SIG-M5 treated with dmso at 0.1 percent for 504 hours (cell line): ENCODE measurements around the gene NPTX1.

Experiments used
- DNase-seq: peaks from one replicate; lab custom pipeline; 2025; ENCODE audit not compliant: unreplicated experiment; lab: John Stamatoyannopoulos, UW

The NPTX1 gene

DNA sequence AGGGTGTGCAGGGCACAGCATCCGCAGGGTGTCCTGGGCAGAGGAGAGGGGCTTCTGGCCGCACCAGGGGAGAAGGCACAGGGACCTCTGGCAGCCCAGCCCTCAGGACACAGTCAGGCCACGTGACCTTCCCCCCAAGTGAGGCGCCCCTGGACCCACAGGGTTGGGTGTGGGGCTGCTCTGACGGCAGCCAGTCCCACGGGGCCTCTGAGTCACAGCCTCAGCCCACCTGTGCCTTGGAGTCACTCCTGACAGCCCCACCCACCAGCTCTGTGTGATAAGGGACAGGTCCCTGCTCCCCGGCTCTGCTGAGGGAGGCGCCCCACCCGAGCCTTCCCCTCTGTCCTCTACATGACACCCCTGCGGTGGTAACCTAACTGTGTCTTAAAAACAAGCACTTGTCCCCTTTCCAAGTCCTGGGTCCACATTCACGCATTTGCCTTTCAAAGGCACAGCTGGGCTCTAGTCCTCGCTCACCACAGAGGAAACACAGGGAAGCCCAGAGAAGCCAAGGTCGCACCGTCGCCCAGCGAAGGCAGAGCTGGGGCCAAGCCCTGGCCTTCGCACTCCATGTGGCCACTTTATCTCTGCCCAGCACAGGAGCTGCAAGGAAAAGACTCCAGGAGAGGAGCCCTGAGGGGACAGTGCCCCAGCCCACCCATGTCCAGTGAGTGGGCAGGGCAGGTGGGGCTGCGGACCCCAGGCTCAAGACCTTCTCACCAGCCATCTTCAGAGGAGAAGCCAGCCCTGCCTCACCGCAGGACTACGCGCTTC lies 5.1 kb upstream of the NPTX1 start:
- DNase-seq = no peak

DNA sequence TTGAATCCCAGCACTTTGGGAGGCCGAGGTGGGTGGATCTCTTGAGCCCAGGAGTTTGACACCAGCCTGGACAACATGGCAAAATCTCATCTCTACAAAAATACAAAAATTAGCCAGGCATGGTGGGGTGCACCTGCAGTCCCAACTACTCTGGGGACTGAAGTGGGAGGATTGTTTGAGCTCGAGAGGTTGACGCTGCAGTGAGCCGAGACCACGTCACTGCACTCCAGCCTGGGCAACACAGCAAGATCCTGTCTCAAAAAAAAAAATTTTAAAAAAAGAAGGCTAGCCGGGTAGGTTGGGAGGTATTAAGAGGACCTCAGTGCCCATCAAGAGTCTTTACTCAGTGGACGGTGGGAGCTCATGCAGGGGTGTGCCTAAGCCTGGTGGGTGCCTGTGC lies 3.8 kb upstream of the NPTX1 start:
- DNase-seq = no peak

DNA sequence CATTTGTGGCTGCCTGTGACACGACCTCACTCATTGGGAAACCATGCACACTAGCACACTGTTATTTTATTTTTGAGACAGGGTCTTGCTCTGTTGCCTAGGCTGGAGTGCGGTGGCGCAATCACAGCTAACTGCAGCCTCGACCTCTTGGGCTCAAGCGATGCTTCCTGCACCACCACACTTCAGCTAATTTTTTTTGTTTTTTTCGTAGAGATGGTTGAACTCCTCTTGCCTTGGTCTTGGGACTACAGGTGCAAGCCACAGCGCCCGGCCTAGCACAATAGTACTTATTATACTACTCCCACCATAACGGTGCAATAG lies 2.8 kb upstream of the NPTX1 start:
- no peak for DNase-seq

DNA sequence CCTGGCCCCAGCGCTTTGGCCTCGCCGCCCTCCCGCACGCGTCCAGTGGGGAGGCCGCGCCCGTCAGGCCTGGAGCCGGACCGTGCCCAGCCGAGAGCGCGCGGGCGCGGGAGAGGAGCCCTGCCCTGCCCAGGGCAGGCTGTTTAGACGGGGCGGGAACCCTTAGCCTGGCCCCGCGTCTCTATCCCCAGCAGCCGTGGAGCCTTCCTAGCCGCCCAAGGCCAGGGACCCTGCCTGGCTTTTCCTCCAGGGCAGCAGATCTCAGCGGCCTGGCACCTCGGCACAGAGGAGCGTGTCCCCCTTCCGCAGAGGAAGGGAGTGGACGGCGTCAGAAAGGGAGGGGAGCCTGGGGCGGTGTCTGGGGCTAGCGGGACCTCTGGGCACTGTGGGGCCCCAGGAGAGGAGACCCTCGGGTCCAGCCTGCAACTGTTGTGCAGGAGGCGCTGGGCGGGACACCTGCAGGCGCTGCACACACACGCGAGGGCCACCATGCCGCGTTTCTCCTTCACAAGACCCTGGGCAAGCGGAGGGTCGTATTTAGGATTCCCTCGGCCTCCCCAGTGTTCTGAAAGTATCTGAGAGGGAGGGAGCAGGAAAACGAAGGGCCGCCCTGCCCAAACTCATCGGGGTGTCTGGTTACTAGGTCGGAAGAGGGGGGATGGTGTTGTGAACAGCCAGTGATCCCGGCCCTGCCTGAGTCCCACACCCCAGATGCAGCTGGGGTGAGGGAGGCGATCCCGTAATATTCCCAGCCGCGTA lies 2.3 kb upstream of the NPTX1 start:
- DNase-seq = no peak

DNA sequence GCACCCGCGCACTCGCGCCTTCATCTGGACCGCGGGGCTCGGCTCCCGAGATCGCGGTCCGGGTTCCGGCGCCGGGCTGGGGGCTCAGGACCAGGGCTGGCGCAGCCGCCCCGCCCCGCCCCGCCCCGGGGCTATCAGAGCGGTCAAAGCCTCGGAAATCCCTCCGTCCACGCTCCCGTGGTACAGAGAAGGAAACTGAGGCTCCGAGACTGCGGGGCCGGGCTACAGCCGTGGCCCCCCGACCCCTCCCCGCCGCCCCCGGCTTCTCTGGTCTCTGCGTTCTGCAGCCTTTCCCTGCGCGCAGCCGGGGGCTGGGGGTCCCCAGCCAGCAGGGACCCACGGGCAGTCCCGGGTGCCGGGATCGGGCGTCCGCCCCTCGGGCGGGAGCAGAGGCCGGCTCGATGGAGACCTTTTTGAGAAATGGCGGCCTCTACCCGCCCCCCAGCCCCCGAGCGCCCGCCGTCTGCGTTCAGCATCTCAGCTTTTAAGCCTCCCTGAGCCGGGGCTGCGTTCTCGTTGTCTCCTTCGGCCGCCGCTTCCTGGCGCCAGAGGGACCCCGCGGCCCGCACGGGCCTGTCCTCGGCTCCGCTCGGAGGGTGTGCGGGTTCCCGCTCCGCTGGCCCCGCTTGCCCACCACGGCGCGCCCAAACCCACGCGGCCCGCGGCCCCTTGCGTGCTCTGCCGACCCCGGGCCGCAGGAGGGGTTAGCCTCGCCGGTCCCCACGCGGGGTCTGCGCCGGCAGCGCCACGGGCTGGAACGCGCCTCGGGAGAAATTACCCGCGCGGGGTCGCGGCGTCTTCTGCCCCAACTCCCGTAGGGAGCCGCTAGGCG lies 1.5 kb upstream of the NPTX1 start:
- no peak for DNase-seq

DNA sequence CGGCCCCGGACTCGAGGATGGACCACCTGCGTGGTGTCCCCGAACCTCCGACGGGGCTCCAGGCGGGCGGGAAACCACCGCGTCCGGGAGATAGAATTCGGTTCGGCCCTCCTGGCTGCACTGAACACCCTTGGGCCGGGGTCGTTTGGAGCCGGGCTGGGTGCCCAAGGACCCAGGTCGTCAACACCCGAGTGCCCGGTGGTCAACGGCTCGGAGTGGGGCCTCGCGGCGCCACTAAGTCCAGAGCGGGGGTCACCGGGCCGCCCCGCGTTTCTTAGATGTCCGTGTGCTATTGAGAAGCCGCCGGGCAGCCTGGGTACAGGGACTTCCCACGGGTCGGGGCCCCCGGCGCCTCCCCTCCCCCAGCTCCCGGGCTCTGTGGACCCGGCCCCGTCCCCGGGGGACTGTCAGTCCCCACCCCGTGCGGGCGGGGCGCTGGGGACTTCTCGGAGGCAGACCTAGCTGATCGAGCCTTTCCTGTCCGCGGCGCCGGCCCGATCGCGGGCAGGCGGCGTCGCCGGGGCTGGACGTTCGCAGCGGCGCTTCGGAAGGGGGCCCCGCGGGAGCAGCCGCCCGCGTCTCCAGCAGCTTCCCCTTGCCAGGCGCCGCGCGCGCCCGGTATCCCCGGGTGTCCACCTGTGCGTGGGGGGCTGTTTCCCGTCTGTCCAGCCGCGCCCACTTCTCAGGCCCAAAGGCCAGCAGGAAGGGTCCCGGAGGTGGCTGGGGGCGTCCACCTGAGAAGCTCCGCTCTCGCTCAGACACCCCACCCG lies 655 bp upstream of the NPTX1 start:
- no peak for DNase-seq

DNA sequence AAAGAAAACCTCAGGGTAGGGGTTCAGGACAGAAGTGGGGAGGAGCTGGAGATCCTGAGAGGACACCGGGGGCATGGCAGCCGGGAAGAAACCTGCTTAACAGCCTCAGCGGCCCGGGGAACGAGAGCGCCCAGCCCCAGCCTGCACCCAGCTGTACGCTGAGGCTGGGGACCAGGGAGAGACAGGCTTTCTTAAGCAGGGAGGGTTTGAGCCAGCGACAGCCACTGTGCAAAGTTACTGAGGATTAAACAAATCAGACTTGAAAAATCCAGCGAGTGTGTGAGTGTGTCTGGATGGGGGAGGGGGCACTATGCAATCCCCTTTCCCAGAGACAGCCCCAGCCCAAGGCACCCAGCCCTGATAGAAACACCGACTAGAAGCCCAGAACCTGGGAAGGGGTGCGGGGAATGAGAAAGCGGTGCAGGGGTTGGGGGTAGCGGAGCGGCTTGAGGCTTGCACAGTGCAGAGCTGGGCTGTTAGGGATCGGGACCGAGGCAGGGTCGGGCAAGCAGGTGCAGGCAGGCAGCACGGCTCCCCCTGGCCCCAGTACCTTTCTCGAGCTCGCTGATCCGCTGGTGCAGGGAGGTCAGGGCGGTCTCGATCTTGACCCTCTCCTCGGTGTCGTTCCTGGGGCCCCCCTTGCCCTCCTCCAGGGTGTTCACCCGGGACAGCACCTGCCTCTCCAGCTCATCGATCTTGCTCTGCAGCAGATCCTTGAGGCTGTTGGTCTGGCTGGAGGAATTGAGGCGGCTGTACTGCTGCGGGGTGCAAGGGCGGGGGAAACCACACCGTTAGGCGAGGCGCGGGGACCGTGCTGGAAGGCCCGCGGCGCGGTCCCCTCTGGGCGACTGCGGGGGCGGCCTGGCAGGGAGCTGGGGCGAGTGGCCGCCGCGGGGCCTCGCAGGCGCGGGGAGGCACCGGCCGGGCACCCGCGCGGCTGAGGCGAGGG lies 1.2 kb downstream of the NPTX1 start:
- no peak for DNase-seq

DNA sequence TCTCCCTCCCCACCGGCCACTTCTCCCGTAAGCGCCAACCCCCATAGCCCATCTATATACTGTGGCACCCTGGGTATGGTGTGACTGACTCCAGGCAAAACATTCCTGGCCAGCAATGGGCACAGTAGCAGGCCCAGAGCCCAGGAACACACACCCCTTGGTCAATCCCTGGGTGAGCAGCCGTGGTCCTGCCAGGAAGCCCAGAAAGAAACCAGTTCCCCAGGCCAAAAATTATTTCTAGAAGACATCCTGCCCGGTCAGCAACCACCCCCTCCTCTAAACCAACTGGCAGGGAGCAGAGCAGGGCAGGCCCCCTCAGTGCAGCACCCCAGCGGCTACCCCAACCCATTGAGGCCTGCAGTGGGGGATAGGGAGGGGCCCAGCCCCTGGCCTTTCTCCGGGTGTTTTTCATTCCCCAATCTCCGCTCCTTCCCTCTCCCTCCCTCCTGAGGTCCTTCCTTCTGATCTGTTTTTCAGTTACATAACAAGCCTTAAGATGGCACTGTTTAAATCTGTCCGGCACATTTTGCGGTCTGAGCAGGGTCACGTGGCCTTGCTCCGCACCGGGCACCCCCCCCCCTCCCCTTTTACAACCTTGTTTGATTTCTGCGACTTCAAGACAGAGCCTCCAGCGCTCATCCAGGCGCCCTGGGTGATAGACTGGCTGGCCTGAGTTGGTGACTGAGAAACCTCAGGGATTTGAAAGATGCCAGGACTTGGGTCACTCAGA lies 2.0 kb downstream of the NPTX1 start:
- DNase-seq = peak; percentile 63

DNA sequence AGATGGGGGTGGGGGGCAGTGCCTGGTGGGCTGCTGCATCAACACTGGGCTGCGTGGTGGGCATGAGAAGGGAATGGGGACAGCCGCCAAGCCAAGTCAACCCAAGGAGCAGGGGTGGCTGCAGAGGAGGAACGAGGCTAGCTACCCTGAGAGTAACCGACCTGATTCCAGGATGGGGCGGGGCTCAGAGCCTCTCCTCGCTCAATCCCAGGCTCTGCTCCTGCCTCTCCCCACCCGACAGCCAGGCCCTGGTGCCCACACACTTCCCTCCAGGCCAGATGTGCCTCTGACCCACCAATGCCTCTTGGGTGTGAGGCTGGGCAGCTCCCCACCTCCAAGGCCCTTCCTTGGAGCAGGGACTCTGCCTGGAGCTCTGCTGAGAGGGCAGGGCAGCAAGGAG lies 2.7 kb downstream of the NPTX1 start:
- no peak for DNase-seq

DNA sequence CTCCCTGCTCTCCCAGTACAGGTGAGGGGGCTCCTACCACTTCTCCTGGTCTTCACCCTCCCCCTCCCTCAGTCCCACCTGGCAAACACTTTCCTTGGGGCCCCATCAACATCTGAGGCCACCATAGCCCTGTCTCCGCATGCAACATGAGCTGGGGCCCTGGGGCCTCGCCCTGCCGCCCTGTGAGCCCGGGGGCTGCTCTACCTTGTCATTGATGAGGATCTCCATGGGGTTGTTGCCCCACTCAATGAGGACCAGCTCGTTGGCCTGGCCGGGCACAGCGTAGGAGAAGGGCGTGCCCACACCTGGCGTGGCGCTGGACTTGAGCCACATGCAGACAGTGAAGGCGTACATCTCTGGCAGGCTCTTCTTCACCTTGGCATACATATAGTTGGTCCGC lies 3.4 kb downstream of the NPTX1 start:
- DNase-seq = no peak

DNA sequence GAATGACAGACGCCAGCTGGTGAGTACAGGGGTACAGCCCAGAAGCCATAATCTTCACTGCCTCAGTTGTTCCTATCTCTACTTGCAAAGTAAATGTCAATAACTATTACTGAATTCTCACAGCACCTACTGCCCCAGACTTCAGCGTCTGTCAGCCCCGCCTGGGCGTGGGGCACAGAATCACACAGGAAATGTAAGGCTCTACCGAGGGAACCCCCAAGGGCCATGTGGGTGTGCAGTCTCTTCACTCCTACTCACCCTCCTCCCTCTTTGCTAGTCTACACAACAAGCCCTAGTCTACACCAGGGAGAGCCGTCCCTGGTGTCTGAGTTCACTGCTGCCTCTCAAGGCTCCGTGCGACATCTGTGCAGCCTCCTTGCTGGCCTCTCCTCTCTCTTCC lies 4.5 kb downstream of the NPTX1 start:
- no peak for DNase-seq

DNA sequence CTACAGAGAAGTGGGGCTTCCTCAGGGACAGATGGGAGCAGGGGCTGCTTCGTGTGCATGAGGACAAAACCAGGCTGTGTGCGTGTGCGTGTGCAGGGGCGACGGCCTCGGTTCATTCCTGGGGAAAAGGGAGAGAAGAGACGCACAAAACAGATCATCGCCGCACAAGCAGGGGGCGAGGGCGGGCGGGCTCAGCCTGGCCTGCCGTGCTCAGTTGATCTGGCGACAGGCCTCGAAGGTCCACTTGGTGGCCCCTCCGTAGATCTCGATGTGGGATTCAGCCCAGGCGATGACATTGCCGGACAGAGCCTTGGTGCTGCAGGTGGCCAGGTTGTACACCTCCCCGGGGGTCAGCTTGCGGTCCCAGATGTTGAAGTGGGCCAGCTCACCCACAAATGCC lies 5.8 kb downstream of the NPTX1 start:
- DNase-seq = no peak

DNA sequence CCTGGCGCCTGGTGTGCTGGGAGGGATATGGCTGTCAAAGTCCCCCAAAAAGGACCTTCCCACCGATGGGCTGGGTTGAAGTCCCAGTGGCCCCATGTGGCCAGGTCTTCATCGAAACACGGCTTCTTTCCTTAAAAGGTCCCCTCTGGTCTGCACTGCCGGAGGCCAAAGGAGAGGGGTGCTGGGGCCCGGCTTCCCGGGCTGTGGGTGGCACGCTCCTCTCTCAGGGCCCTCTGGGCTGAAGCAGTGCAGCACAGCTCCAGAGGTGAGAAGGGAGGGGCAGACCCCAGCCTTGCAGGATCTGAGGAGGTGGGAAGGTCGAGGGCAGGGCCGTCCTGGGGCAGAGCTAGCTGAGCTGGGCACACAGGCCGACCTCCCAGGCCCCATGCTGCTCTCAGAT lies 6.7 kb downstream of the NPTX1 start:
- DNase-seq = no peak

DNA sequence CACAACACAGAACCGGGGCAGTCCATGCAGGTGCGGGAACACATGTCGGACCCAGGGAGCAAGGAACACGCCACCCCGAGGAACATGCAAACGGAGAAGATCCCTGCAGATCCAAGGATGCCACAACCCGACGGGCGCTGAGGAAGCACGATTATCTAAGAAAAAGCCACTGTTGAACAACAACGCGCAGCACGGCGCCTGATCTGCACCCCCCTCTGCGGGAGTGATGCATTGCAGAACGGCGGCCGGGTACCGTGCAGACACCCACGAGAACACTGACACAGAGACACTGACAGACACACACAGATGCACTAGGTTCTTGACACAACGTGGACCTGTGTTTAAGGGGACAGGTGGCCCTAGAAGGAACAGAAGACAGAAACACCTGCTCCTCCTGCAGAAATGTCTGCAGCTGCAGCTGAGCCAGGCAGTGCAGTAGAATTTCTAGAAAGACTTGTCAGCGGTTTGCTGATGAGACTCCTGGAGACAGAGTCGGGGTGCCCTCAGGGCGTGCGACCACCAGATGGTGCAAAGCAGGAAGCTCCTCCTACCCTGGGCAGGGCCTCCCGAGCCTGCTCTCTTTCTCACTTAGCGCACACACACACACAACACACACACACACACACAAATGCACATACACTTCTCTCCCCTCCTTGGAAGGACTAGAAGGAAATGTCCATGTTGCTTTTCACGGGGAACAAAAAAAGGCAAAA lies 7.5 kb downstream of the NPTX1 start:
- no peak for DNase-seq

DNA sequence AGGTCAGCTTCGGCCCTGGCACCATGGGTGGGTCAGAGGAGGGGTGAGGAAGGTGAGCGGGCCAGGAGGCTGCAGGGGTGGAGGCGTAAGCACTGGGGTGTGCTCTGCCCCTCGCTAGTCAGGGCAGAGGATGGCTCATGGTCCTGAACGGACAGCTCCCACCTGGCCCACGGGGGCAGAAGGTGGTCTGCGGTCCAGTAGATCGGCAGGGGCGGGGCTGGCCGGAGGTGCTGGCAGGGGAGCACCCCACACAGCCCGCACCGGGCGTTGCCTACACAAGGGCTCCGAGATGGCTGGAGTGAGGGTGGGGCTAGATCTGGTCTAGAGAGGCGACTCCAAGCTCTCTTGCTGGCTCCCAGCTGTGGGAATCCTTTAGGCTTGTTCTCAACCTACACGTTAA lies 8.2 kb downstream of the NPTX1 start:
- no peak for DNase-seq

DNA sequence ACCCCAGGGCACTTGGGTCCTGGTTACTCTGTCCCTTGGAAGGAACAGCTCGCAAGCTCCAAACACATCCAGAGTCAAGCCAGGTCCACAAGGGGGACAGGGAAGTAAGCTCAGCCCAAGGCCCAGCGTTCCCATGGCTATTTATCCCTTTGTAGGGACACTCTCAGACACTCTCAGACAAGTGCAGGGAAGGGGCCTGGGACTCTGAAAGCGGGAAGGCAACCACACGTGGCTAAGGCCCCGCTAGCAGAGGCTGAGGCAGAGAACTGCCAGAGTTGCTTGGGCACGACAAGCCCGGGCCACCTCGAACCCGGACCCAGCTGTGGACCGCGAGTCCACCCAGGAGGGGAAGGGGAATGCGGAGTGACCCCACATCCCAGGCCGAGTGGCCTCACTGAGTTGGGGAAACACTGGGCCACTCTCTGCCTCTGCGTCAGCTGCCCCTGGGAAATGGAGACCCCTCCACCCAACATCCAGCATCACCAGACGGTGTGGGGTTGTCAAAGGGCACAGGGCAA lies 10.2 kb downstream of the NPTX1 start:
- no peak for DNase-seq

DNA sequence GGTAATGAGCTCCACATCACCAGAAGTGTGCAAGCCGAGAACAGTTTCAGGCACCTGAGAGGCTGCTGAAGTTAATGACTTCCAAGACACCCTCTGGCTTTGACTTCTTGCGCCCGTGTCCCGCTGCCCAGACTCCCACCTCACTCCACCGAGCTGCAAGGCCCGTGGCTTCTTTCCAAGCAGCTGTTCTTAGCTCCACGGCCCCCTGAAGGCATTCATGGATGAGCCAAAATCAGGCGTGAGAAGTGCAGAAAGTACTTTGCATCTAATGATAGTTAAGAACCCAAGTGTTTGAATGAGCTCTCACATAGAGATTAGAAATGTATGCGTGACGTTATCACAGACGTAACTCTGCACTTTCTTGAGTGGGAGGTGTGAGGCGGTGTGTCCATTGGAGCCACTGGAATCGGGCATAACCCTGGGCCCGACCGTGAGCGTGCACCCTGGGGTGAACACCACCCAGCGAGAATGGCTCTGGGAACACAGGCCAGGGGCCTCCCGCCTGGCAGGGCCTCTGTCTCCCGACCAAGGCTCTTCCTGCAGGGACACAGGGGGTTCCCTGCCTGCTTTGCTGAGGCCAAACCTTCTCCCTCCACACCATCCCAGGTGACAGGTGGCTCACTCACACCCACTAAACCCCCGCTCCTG lies 11.0 kb downstream of the NPTX1 start:
- DNase-seq = no peak

DNA sequence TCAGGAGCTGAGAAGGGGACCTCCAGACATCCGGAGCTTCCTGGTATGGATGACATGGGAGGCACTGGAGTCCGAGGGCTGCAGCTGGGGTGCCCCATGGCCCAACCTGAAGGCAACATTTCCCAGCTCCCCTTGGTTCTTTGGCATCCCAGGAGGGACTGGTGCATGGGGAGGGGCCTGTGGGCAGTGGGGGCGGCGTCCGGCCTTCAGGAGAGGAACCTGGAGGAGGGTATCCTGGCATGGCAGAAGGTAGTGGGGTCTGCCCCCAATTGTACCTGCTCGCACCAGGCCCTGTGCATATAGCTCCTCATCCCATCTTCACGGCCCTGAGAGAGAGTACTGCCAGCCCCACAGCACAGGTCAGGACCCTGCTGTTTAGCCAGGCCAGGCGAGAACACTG lies 11.9 kb downstream of the NPTX1 start:
- DNase-seq = no peak
